ENCODE data around the gene TSHZ2. TPM values are rescaled to one million over a fixed set of nuclear protein-coding genes. Genes with fewer than 3 reads are reported as not detected.

Gene TSHZ2
- total RNA-seq, 4 donors from 2014 or later, result 35.6 to 83.5 (median 48.8) TPM

- DNase-seq (ENCODE audit: low spot score), result no peak
- no peak for TF ChIP-seq CTCF (IDR thresholded peaks at IDR 0.05)
- peak; percentile 82 for ATAC-seq (ENCODE audit: low FRiP score)
These were observed 31.4 kb downstream of the TSHZ2 start for GRCh38 chr20:53003420-53004154.

- no peak for ATAC-seq (ENCODE audit: low FRiP score)
- TF ChIP-seq CTCF (IDR thresholded peaks at IDR 0.05), result no peak
- no peak for DNase-seq (ENCODE audit: low spot score)
These were observed 32.2 kb downstream of the TSHZ2 start for GRCh38 chr20:53004267-53004813.

GRCh38 chr20:53009979-53010735 lies 38.0 kb downstream of the TSHZ2 start:
- ATAC-seq (ENCODE audit: low FRiP score) (no peak), DNase-seq (ENCODE audit: low spot score) (no peak)
- TF ChIP-seq CTCF (IDR thresholded peaks at IDR 0.05), result no peak

- no peak for TF ChIP-seq CTCF (IDR thresholded peaks at IDR 0.05)
- ATAC-seq (ENCODE audit: low FRiP score) (no peak), DNase-seq (ENCODE audit: low spot score) (no peak)
These were observed 39.5 kb downstream of the TSHZ2 start for GRCh38 chr20:53011640-53012039.

- DNase-seq (ENCODE audit: low spot score) (no peak), ATAC-seq (ENCODE audit: low FRiP score) (no peak)
- TF ChIP-seq CTCF (IDR thresholded peaks at IDR 0.05), result no peak
These were observed 41.0 kb downstream of the TSHZ2 start for GRCh38 chr20:53013183-53013582.

GRCh38 chr20:53013847-53014246 lies 41.7 kb downstream of the TSHZ2 start:
- TF ChIP-seq CTCF (IDR thresholded peaks at IDR 0.05), result no peak
- ATAC-seq (ENCODE audit: low FRiP score) (no peak), DNase-seq (ENCODE audit: low spot score) (no peak)
